Spleen (tissue), 7 donors: ENCODE results near the gene PRUNE2.

Experiments used
- POLR2A ChIP-seq, 3 donors: fragments of 450-650 bp; IDR thresholded peaks; one replicate each; pipeline ENCODE4 v1.5.1; 2017; ENCODE audit warnings: antibody characterized with exemption in 3 of 3, mild to moderate bottlenecking in 1 of 3
- POLR2AphosphoS5 ChIP-seq, 3 donors: sonication (generic); formaldehyde crosslinking; IDR thresholded peaks; one replicate each; pipeline ENCODE4 v1.5.1; 2017; ENCODE audit warnings: antibody characterized with exemption in 3 of 3
- TF ChIP-seq, protein P1 (sequence below), 11 experiments: fragments of 200-600 bp in 7 of 11; fragments of 450-650 bp in 4 of 11; sonication (generic) in 4 of 11; IDR thresholded peaks in 8 of 11; conservative IDR thresholded peaks in 3 of 11; 1 replicate in 7 of 11; 2 replicates in 4 of 11; pipeline versions ENCODE4 v1.4.0 to v1.8.0; 2016 to 2021; ENCODE audit warnings: antibody characterized with exemption in 11 of 11, inconsistent platforms in 4 of 11, mild to moderate bottlenecking in 1 of 11
- donor health status: DM: no; HTN: no; CAD: no; lungs with moderate emphysema.
- donor health status: DM: no; HTN: no; CAD: no.
- donor health status: DM: no; HTN: no; CAD: no.

DNA sequence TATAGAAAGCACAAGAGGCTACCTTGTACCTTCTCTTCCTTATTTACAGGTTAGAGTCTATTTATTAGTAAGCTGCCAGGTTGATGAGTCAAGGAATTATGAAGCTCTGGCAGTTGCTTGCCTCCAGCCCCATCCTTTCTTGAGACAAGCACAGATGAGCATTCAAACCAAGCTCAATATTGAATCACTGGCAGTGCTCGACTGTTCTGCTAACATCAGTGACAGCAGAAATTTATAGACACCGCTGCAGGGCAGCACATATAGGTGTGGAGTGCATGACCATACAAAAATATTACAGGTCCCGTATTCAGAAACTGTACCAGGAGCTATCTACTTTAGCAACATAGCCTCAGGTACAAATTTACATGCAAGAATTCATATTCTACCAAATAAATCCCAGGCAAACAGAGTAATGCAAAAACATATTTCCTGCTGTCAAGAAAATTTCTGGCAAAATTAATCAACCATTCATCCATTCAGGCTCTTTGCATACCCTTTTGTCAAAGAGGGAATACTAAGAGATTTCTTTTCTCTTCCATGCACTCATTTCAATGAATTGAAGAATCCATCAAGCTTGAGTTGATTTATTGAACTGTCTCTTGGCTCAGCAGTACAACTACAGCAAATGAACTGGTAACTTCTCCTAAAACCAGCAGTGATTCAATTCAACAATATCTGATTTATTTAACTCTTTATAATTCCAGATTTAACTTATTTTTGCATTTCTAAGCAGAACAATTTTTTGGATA is 168.6 kb downstream of the PRUNE2 start:
- TF ChIP-seq, protein P1, sequence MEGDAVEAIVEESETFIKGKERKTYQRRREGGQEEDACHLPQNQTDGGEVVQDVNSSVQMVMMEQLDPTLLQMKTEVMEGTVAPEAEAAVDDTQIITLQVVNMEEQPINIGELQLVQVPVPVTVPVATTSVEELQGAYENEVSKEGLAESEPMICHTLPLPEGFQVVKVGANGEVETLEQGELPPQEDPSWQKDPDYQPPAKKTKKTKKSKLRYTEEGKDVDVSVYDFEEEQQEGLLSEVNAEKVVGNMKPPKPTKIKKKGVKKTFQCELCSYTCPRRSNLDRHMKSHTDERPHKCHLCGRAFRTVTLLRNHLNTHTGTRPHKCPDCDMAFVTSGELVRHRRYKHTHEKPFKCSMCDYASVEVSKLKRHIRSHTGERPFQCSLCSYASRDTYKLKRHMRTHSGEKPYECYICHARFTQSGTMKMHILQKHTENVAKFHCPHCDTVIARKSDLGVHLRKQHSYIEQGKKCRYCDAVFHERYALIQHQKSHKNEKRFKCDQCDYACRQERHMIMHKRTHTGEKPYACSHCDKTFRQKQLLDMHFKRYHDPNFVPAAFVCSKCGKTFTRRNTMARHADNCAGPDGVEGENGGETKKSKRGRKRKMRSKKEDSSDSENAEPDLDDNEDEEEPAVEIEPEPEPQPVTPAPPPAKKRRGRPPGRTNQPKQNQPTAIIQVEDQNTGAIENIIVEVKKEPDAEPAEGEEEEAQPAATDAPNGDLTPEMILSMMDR (IDR thresholded peaks at IDR 0.05 in 8 of 11, conservative IDR thresholded peaks at IDR 0.05 in 3 of 11): no peak
- TF ChIP-seq POLR2A (IDR thresholded peaks at IDR 0.05) (no peak), POLR2AphosphoS5 (IDR thresholded peaks at IDR 0.05) (no peak)
